Skin epidermis (tissue), 12 donors: ENCODE data around the gene EPS8L2.
A peak's percentile ranks its signal among the peaks of the same experiment; 100 is the strongest.
"Not testable (repeated sequence)": the region's sequence is repeated elsewhere in the genome, so short reads cannot be mapped to it uniquely, and the experiment has no call there.

Experiments
- H3K27ac ChIP-seq, 21 experiments: fragments of 200-600 bp; sonication (generic) in 11 of 21; one replicate each; pipeline ENCODE4 v1.5.0; 2020; ENCODE audit warnings: mild to moderate bottlenecking in 3 of 21, inconsistent platforms in 2 of 21, moderate library complexity in 2 of 21
- H3K4me3 ChIP-seq, 7 experiments: fragments of 200-600 bp; sonication (generic) in 2 of 7; one replicate each; pipeline ENCODE4 v1.5.0; 2020; ENCODE audit warnings: inconsistent platforms in 2 of 7, mild to moderate bottlenecking in 2 of 7, moderate library complexity in 1 of 7

Gene EPS8L2

GRCh38 chr11:688681-689080, 17.4 kb upstream of the EPS8L2 start:
- H3K4me3 ChIP-seq, result no peak overlapping the region
- no peak overlapping the region for H3K27ac ChIP-seq

DNA sequence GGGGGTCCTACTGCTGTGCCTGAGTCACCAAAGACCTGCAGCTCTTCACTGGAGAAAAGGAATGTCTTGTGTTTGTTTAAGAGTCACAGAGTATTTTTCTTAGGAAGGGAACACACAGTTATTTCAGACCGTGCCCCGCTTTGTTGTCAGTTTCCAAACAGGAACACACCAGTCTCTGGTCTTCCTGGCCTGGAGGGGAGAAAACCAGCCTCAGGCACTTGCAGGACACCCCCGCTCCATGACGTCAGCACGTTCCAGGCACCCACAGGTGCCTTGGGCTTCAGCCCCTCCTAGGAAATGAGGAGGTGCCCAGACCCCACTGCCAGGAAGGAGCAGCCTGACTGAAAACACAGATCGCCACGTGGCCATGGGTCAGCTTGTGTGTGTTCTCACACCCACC, 16.4 kb upstream of the EPS8L2 start:
- no peak overlapping the region for H3K4me3 ChIP-seq

DNA sequence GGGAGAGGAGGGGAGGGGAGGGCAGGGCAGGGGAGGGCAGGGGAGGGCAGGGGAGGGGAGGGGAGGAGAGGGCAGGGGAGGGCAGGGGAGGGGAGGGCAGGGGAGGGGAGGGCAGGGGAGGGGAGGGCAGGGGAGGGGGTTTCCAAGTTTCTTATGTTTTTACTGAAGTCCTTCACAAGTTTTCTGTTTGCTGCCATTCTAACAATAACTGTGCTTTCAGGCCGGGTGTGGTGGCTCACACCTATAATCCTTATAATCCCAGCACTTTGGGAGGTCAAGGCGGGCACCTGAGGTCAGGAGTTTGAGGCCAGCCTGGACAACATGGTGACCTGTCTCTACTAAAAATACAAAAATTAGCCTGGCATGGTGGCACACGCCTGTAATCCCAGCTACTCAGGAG, 15.8 kb upstream of the EPS8L2 start:
- H3K4me3 ChIP-seq, H3K27ac ChIP-seq: not testable (repeated sequence)

More for the DNA sequence above, 16.4 kb upstream of the EPS8L2 start:
- no peak overlapping the region for H3K27ac ChIP-seq

GRCh38 chr11:690738-691633, 15.0 kb upstream of the EPS8L2 start:
- Histone ChIP-seq H3K4me3 (no peak overlapping the region), H3K27ac (no peak overlapping the region)

GRCh38 chr11:691710-692590, 14.1 kb upstream of the EPS8L2 start:
- H3K27ac ChIP-seq, result no peak overlapping the region
- no peak overlapping the region for H3K4me3 ChIP-seq

- H3K4me3 ChIP-seq, result peak overlapping the region in 3 of 7 experiments; percentile 17 to 93 (median 23)
- peak overlapping the region in 16 of 21 experiments; percentile 43 to 100 (median 98) for H3K27ac ChIP-seq
These were observed 13.1 kb upstream of the EPS8L2 start for GRCh38 chr11:692824-693414.

DNA sequence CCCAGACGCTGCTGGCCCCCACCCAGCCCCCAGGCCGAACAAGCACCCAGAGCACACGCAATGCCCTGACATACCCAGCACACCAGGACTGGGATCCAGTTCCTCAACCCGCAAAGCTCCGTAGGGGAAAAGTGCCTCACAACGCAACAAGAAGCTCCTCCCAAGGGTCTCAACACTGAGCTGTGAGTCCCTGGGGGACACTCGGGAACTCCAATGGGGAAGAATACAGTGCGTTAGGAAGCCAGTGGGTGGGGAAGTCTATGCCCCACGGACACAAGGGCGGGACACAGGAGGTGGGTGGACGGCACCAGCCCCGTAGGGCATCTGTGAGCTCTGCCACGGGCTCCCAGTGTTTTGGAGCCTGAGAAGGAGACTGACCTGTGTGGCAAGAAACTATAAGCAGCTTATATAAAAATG, 12.6 kb upstream of the EPS8L2 start:
- H3K4me3 ChIP-seq, result peak overlapping the region in 4 of 7 experiments; percentile 17 to 93 (median 22)
- peak overlapping the region in 18 of 21 experiments; percentile 20 to 100 (median 98) for H3K27ac ChIP-seq

- H3K27ac ChIP-seq, result peak overlapping the region in 17 of 21 experiments; percentile 84 to 100 (median 100)
- H3K4me3 ChIP-seq, result peak overlapping the region; percentile 27 to 98 (median 75)
These were observed 12.0 kb upstream of the EPS8L2 start for GRCh38 chr11:693887-694562.

- peak within 1 kb of the TSS; percentile 94 to 100 (median 100) for H3K27ac ChIP-seq
- peak within 1 kb of the TSS; percentile 66 to 98 (median 81) for H3K4me3 ChIP-seq
These were observed 11.3 kb upstream of the EPS8L2 start, which contains the start of gene DEAF1 for GRCh38 chr11:694563-695287. Gene DEAF1, minus strand, starts transcription at chr11:695222. Its CDS starts 175 bp downstream, at chr11:695047.

DNA sequence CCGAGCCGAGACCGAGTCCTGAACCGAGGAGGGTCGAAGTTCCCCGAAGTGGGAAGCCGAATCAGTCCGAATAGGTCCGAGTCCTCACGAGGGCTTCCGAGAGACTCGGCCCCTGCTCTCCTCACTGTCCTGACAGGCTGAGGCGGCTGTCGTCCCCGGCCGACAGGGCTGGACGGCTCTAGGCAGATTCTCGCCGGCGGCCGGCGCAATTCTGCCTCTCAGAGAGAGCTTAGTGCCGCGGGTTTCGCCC, 10.8 kb upstream of the EPS8L2 start:
- H3K27ac ChIP-seq, result peak overlapping the region; percentile 92 to 100 (median 100)
- peak overlapping the region; percentile 66 to 98 (median 81) for H3K4me3 ChIP-seq

DNA sequence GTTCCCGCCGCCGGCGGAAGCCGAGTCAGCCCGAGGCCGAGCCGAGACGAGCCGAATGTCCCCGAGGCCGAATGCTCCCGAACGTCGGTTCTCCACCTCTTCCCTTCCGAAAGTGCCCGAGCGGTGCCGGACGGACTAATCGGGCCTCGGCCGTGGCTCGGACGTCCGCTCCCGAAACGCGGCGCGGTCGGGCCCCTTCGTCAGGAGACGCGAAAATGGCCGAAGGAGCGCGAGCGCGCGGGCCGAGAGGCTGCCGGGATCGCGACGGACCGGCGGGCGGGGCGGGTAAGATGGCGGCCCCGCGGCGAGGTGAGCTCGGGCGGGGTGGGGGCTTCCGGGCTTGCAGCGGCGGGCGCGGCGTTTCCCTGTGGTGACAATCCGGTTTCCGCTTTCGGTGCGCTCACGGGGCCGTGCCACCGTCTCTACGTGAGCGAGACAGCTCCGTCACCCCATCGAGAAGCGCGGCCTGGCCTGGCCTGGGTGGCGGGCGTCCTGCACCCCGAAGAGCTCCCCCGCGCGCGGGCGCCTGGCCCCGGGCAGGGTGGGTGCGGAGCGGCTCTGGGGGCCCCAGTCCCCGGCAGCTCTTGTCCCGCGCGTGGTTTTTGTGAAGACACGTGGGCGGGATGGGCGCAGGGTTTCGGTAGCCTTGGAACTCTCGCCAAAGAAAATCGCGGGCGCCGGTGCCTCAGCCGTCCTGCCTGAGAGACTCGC, 10.3 kb upstream of the EPS8L2 start, which contains the start of gene TMEM80:
TSS of gene TMEM80 (plus strand) at position 279 of the 711 bp plus-strand sequence. CDS start at position 291, 12 bp downstream.
- peak within 1 kb of the TSS; percentile 94 to 100 (median 100) for H3K27ac ChIP-seq
- H3K4me3 ChIP-seq, result peak within 1 kb of the TSS; percentile 66 to 98 (median 81)

- Histone ChIP-seq H3K27ac (peak overlapping the region in 20 of 21 experiments; percentile 98 to 100 (median 100)), H3K4me3 (peak overlapping the region; percentile 66 to 98 (median 81))
These were observed 9.0 kb upstream of the EPS8L2 start for GRCh38 chr11:696955-697491.

GRCh38 chr11:697811-698311, 8.2 kb upstream of the EPS8L2 start:
- peak overlapping the region in 20 of 21 experiments; percentile 28 to 100 (median 99) for H3K27ac ChIP-seq
- peak overlapping the region in 1 of 7 experiments; percentile 66 for H3K4me3 ChIP-seq

DNA sequence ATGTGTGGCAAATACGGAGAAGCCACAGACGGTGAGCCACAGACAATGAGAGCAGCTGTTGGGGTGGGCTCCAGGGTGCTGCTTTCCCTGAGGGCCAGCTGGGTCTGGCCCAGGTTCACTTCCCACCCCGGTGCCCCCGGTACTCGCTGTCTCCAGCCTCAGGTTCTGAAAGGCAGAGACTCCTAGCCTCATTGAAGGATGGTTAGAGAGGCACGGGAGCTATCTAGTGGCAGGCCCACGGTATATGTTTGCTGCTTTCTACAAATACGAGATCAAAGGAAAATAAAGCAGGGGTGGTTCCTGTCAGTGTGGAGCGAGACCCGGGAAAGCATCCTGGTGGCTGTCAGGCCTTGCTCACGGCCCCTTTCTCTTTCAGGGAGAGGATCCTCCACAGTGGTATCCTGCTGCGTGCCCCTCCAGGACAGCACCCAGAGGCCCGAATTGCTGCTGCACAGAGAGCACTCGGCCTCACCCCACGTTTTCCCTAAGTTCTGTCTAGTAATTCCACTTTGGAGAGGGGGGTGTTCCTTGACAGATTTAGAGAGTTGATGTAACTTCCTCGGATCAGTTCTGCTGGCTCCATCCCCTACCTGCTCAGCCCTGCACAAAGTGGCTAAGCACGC, 7.4 kb upstream of the EPS8L2 start:
- H3K4me3 ChIP-seq, result no peak overlapping the region
- H3K27ac ChIP-seq, result peak overlapping the region in 9 of 21 experiments; percentile 29 to 100 (median 100)

- no peak overlapping the region for H3K4me3 ChIP-seq
- H3K27ac ChIP-seq, result peak overlapping the region in 4 of 21 experiments; percentile 29 to 100 (median 82)
These were observed 6.9 kb upstream of the EPS8L2 start for GRCh38 chr11:699116-699508.

GRCh38 chr11:699753-700152, 6.3 kb upstream of the EPS8L2 start:
- no peak overlapping the region for H3K4me3 ChIP-seq
- peak overlapping the region in 4 of 21 experiments; percentile 15 to 65 (median 28) for H3K27ac ChIP-seq
